ENCODE results near the gene CD28.

DNA sequence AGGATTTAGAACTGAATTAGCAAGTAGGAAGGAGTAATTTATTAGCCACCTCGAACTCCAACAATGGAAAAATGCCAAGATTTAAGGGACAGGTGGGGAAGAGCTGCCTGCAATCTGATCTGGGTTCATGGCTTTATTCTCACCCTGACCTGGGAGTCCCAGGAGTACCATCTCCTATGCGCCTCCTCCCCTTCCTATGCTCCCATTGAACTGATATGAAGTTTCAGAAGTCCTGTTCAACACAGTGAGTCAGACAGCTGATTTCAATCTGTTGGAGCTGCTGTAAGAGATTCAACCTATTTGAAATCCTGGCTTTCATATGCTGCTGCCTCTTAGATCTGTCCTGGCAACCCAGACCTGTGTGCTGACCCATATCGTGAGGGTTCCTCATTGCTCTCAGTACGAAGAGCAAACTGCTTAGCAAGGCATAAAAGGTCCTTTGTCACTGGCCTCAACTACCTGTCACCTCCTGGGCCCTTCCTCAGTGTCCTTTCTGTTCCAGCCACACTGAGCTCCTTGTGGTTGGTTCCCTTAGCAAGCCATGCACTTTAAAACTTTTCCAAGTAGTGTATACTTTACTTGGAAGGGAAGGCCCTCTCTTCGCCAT lies 15.9 kb upstream of the CD28 start:
- TF ChIP-seq, protein P1, sequence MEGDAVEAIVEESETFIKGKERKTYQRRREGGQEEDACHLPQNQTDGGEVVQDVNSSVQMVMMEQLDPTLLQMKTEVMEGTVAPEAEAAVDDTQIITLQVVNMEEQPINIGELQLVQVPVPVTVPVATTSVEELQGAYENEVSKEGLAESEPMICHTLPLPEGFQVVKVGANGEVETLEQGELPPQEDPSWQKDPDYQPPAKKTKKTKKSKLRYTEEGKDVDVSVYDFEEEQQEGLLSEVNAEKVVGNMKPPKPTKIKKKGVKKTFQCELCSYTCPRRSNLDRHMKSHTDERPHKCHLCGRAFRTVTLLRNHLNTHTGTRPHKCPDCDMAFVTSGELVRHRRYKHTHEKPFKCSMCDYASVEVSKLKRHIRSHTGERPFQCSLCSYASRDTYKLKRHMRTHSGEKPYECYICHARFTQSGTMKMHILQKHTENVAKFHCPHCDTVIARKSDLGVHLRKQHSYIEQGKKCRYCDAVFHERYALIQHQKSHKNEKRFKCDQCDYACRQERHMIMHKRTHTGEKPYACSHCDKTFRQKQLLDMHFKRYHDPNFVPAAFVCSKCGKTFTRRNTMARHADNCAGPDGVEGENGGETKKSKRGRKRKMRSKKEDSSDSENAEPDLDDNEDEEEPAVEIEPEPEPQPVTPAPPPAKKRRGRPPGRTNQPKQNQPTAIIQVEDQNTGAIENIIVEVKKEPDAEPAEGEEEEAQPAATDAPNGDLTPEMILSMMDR (IDR thresholded peaks at IDR 0.05 in 2 of 3, conservative IDR thresholded peaks at IDR 0.05 in 1 of 3; ENCODE audit: control insufficient read depth in 2 of 3, extremely low read depth in 1 of 3, insufficient read depth in 1 of 3, low read depth in 3 of 3, low read length in 3 of 3) = no peak
- TF ChIP-seq POLR2AphosphoS5 (IDR thresholded peaks at IDR 0.05; ENCODE audit: low read length) (no peak), EZH2 (IDR thresholded peaks at IDR 0.05; ENCODE audit: borderline replicate concordance, control insufficient read depth, low read depth, low read length) (no peak), KLF5 (IDR thresholded peaks at IDR 0.05; ENCODE audit: partially characterized antibody) (no peak), TAF1 (IDR thresholded peaks at IDR 0.05; ENCODE audit: borderline replicate concordance, low read depth, low read length) (no peak), ELK1 (IDR thresholded peaks at IDR 0.05; ENCODE audit: low read depth, low read length) (no peak), GABPA (IDR thresholded peaks at IDR 0.05; ENCODE audit: low read depth) (no peak), USF2 (IDR thresholded peaks at IDR 0.05; ENCODE audit: borderline replicate concordance, low read depth, low read length) (no peak), STAT3 (IDR thresholded peaks at IDR 0.05; ENCODE audit: low read depth, low read length) (no peak)
- TF ChIP-seq, protein P2, sequence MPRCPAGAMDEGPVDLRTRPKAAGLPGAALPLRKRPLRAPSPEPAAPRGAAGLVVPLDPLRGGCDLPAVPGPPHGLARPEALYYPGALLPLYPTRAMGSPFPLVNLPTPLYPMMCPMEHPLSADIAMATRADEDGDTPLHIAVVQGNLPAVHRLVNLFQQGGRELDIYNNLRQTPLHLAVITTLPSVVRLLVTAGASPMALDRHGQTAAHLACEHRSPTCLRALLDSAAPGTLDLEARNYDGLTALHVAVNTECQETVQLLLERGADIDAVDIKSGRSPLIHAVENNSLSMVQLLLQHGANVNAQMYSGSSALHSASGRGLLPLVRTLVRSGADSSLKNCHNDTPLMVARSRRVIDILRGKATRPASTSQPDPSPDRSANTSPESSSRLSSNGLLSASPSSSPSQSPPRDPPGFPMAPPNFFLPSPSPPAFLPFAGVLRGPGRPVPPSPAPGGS (IDR thresholded peaks at IDR 0.05; ENCODE audit: borderline replicate concordance, insufficient read depth, low read depth, low read length, poor library complexity, severe bottlenecking) = no peak
- TF ChIP-seq, protein P3, sequence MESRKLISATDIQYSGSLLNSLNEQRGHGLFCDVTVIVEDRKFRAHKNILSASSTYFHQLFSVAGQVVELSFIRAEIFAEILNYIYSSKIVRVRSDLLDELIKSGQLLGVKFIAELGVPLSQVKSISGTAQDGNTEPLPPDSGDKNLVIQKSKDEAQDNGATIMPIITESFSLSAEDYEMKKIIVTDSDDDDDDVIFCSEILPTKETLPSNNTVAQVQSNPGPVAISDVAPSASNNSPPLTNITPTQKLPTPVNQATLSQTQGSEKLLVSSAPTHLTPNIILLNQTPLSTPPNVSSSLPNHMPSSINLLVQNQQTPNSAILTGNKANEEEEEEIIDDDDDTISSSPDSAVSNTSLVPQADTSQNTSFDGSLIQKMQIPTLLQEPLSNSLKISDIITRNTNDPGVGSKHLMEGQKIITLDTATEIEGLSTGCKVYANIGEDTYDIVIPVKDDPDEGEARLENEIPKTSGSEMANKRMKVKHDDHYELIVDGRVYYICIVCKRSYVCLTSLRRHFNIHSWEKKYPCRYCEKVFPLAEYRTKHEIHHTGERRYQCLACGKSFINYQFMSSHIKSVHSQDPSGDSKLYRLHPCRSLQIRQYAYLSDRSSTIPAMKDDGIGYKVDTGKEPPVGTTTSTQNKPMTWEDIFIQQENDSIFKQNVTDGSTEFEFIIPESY (IDR thresholded peaks at IDR 0.05) = no peak
- TF ChIP-seq, protein P4, sequence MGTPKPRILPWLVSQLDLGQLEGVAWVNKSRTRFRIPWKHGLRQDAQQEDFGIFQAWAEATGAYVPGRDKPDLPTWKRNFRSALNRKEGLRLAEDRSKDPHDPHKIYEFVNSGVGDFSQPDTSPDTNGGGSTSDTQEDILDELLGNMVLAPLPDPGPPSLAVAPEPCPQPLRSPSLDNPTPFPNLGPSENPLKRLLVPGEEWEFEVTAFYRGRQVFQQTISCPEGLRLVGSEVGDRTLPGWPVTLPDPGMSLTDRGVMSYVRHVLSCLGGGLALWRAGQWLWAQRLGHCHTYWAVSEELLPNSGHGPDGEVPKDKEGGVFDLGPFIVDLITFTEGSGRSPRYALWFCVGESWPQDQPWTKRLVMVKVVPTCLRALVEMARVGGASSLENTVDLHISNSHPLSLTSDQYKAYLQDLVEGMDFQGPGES (IDR thresholded peaks at IDR 0.05) = no peak

All from GM12878 (cell line).